ENCODE data around the gene MYH9.

MYH9 gene

GRCh38 chr22:36259615-36260300 is 128.0 kb downstream of the MYH9 start:
- Histone ChIP-seq H2AFZ (ENCODE audit: low read depth, low read length, severe bottlenecking) (no peak overlapping the region), H3K4me2 (ENCODE audit: low read depth, low read length, poor library complexity, severe bottlenecking) (no peak overlapping the region), H4K20me1 (ENCODE audit: low read depth, low read length) (no peaks in the 10 kb centered on the region), H3K9ac (ENCODE audit: low read length) (no peak overlapping the region), H3K9me2 (replicated peaks; ENCODE audit: insufficient read depth, low read length) (no peaks in the 10 kb centered on the region), H3F3A (ENCODE audit: insufficient read depth) (no peaks in the 10 kb centered on the region), H3K4me3 (ENCODE audit: insufficient read depth, low read length, poor library complexity, severe bottlenecking) (no peak overlapping the region), H3K79me2 (ENCODE audit: insufficient read depth, low read length) (no peaks in the 10 kb centered on the region), H3K9me3 (ENCODE audit: insufficient read depth, low read length) (no peaks in the 10 kb centered on the region), H3K27me3 (ENCODE audit: low read length) (no peaks in the 10 kb centered on the region), H3K27ac (ENCODE audit: low read depth, low read length) (no peak overlapping the region), H3K36me3 (ENCODE audit: low read length) (no peaks in the 10 kb centered on the region)
- TF ChIP-seq EZH2phosphoT487 (conservative IDR thresholded peaks at IDR 0.05; ENCODE audit: low read length) (no peak), CTCF (IDR thresholded peaks at IDR 0.05; ENCODE audit: insufficient read depth, low read length, poor library complexity, severe bottlenecking) (no peak)

- Histone ChIP-seq H3K79me2 (ENCODE audit: insufficient read depth, low read length) (no peaks in the 10 kb centered on the region), H3K9ac (ENCODE audit: low read length) (no peak overlapping the region), H3K4me3 (ENCODE audit: insufficient read depth, low read length, poor library complexity, severe bottlenecking) (no peak overlapping the region), H3K9me2 (replicated peaks; ENCODE audit: insufficient read depth, low read length) (no peaks in the 10 kb centered on the region), H3K27me3 (ENCODE audit: low read length) (no peaks in the 10 kb centered on the region), H3K9me3 (ENCODE audit: insufficient read depth, low read length) (no peaks in the 10 kb centered on the region), H4K20me1 (ENCODE audit: low read depth, low read length) (no peaks in the 10 kb centered on the region), H3K27ac (ENCODE audit: low read depth, low read length) (no peak overlapping the region), H2AFZ (ENCODE audit: low read depth, low read length, severe bottlenecking) (no peak overlapping the region), H3F3A (ENCODE audit: insufficient read depth) (no peaks in the 10 kb centered on the region), H3K36me3 (ENCODE audit: low read length) (no peaks in the 10 kb centered on the region), H3K4me2 (ENCODE audit: low read depth, low read length, poor library complexity, severe bottlenecking) (no peak overlapping the region)
- TF ChIP-seq CTCF (IDR thresholded peaks at IDR 0.05; ENCODE audit: insufficient read depth, low read length, poor library complexity, severe bottlenecking) (no peak), EZH2phosphoT487 (conservative IDR thresholded peaks at IDR 0.05; ENCODE audit: low read length) (no peak)
Observed at GRCh38 chr22:36258701-36259614, 128.8 kb downstream of the MYH9 start.

- no peaks in the 10 kb centered on the region for H3K27me3 ChIP-seq (ENCODE audit: low read length)
- no peak overlapping the region for H2AFZ ChIP-seq (ENCODE audit: low read depth, low read length, severe bottlenecking)
- no peaks in the 10 kb centered on the region for H3F3A ChIP-seq (ENCODE audit: insufficient read depth)
- no peak overlapping the region for H3K9ac ChIP-seq (ENCODE audit: low read length)
- TF ChIP-seq EZH2phosphoT487 (conservative IDR thresholded peaks at IDR 0.05; ENCODE audit: low read length) (no peak), CTCF (IDR thresholded peaks at IDR 0.05; ENCODE audit: insufficient read depth, low read length, poor library complexity, severe bottlenecking) (no peak)
- H3K36me3 ChIP-seq (ENCODE audit: low read length) = no peaks in the 10 kb centered on the region
- no peaks in the 10 kb centered on the region for H3K79me2 ChIP-seq (ENCODE audit: insufficient read depth, low read length)
- H3K4me2 ChIP-seq (ENCODE audit: low read depth, low read length, poor library complexity, severe bottlenecking) = no peak overlapping the region
- no peak overlapping the region for H3K4me3 ChIP-seq (ENCODE audit: insufficient read depth, low read length, poor library complexity, severe bottlenecking)
- H3K27ac ChIP-seq (ENCODE audit: low read depth, low read length) = no peak overlapping the region
- H3K9me3 ChIP-seq (ENCODE audit: insufficient read depth, low read length) = no peaks in the 10 kb centered on the region
- no peaks in the 10 kb centered on the region for H3K9me2 ChIP-seq (replicated peaks; ENCODE audit: insufficient read depth, low read length)
- no peaks in the 10 kb centered on the region for H4K20me1 ChIP-seq (ENCODE audit: low read depth, low read length)
Observed at GRCh38 chr22:36257948-36258670, 129.7 kb downstream of the MYH9 start.

All from SU-DHL-6 (cell line).